GM23338 (cell line): ENCODE data around the gene EIF3K. TPM values are rescaled to one million over a fixed set of nuclear protein-coding genes. Genes with fewer than 3 reads are reported as not detected.

Experiments used
- ATAC-seq: fragments of 200-7000 bp; cut with Tn5 transposase; 3 replicates; pipeline ENCODE4 v1.9.1; 2020
- DNase-seq: peaks from one replicate; pipeline ENCODE4 v3.0.0-alpha.2; 2015; ENCODE audit warnings: low spot score
- H2AFZ ChIP-seq: fragments of 200-600 bp; sonication (generic); 2 replicates; pipeline ENCODE4 v1.8.0; 2016; ENCODE audit warnings: antibody characterized with exemption, mild to moderate bottlenecking, moderate library complexity
- H3F3A ChIP-seq: fragments of 200-600 bp; sonication (generic); replicated peaks from 2 replicates; pipeline ENCODE4 v1.8.0; 2017; ENCODE audit warnings: antibody characterized with exemption, mixed run types, low read depth
- H3K27ac ChIP-seq: fragments of 200-600 bp; sonication (generic); 2 replicates; pipeline ENCODE4 v1.6.1; 2016; ENCODE audit warnings: low read depth
- H3K27me3 ChIP-seq: fragments of 200-600 bp; sonication (generic); 2 replicates; pipeline ENCODE4 v1.8.0; 2016; ENCODE audit warnings: mild to moderate bottlenecking, mixed run types, moderate library complexity; ENCODE audit not compliant: insufficient read depth
- H3K36me3 ChIP-seq: fragments of 200-600 bp; sonication (generic); 2 replicates; pipeline ENCODE4 v1.8.0; 2016; ENCODE audit warnings: mild to moderate bottlenecking; ENCODE audit not compliant: insufficient read depth
- H3K4me1 ChIP-seq: fragments of 200-600 bp; sonication (generic); 2 replicates; pipeline ENCODE4 v1.8.0; 2016; ENCODE audit warnings: mild to moderate bottlenecking, moderate library complexity; ENCODE audit not compliant: insufficient read depth
- H3K4me2 ChIP-seq: fragments of 200-600 bp; sonication (generic); 2 replicates; pipeline ENCODE4 v1.7.1; 2017; ENCODE audit warnings: mixed run types
- H3K4me3 ChIP-seq: fragments of 200-600 bp; sonication (generic); 2 replicates; pipeline ENCODE4 v1.6.1; 2016; ENCODE audit warnings: mixed run types
- H3K79me2 ChIP-seq: fragments of 200-600 bp; sonication (generic); replicated peaks from 2 replicates; pipeline ENCODE4 v1.8.0; 2017; ENCODE audit warnings: mild to moderate bottlenecking; ENCODE audit not compliant: insufficient read depth
- H3K9me2 ChIP-seq: fragments of 200-600 bp; sonication (generic); 2 replicates; pipeline ENCODE4 v1.8.0; 2017; ENCODE audit not compliant: insufficient read depth
- H4K20me1 ChIP-seq: fragments of 200-600 bp; sonication (generic); replicated peaks from 2 replicates; pipeline ENCODE4 v1.8.0; 2017; ENCODE audit warnings: mild to moderate bottlenecking; ENCODE audit not compliant: insufficient read depth
- H3K27ac Mint-ChIP-seq: 2 replicates; pipeline ENCODE4 v1.8.0; 2020; ENCODE audit warnings: inconsistent platforms, mild to moderate bottlenecking, moderate library complexity, mixed read lengths
- H3K27me3 Mint-ChIP-seq: 3 replicates; pipeline ENCODE4 v1.8.0; 2022; ENCODE audit warnings: low read depth, mild to moderate bottlenecking, moderate library complexity, mixed read lengths, inconsistent platforms; ENCODE audit not compliant: insufficient read depth, poor library complexity
- H3K36me3 Mint-ChIP-seq: 3 replicates; pipeline ENCODE4 v1.8.0; 2021; ENCODE audit warnings: low read depth, mild to moderate bottlenecking, inconsistent platforms, moderate library complexity, mixed read lengths
- H3K4me1 Mint-ChIP-seq: 3 replicates; pipeline ENCODE4 v1.8.0; 2020; ENCODE audit warnings: mild to moderate bottlenecking, inconsistent platforms, mixed read lengths
- H3K4me3 Mint-ChIP-seq: 3 replicates; pipeline ENCODE4 v1.8.0; 2021; ENCODE audit warnings: moderate library complexity, mild to moderate bottlenecking, inconsistent platforms, mixed read lengths
- H3K9me3 Mint-ChIP-seq: 3 replicates; pipeline ENCODE4 v1.8.0; 2020; ENCODE audit warnings: moderate library complexity, mild to moderate bottlenecking, inconsistent platforms, mixed read lengths
- CTCF ChIP-seq, 2 experiments: fragments of 200-600 bp in 1 of 2; sonication (generic) in 1 of 2; conservative IDR thresholded peaks; 2 replicates each; pipeline versions ENCODE4 v1.5.1 to v1.6.1; 2016 to 2017; ENCODE audit warnings: antibody characterized with exemption in 2 of 2, low read depth in 2 of 2, mild to moderate bottlenecking in 2 of 2, moderate library complexity in 1 of 2
- ETS1 ChIP-seq: IDR thresholded peaks from 2 replicates; pipeline ENCODE4 v1.6.1; 2016; ENCODE audit warnings: antibody characterized with exemption
- EZH2phosphoT487 ChIP-seq: fragments of 200-600 bp; sonication (generic); IDR thresholded peaks from one replicate; pipeline ENCODE4 v1.8.1; 2018; ENCODE audit warnings: antibody characterized with exemption; ENCODE audit not compliant: unreplicated experiment
- JUNB ChIP-seq: IDR thresholded peaks from one replicate; pipeline ENCODE4 v1.6.1; 2016; ENCODE audit warnings: antibody characterized with exemption; ENCODE audit not compliant: unreplicated experiment
- STAT1 ChIP-seq: IDR thresholded peaks from one replicate; pipeline ENCODE4 v1.6.1; 2016; ENCODE audit warnings: antibody characterized with exemption; ENCODE audit not compliant: unreplicated experiment
- ZNF462 ChIP-seq: fragments of 250-450 bp; sonication (Bioruptor Pico); IDR thresholded peaks from 2 replicates; pipeline ENCODE4 v1.5.0; 2020; ENCODE audit warnings: mild to moderate bottlenecking, moderate library complexity
- polyA plus RNA-seq: library from polyadenylated mRNA; unstranded; fragments of >200 nt; fragmentation: Nextera tagmentation; extraction: Ambion mirVana; gene quantifications from 2 replicates; pipeline ENCODE4 v1.2.1, GENCODE V29; 2016
- total RNA-seq: library from RNA; depleted of rRNA; stranded (reverse); fragments of >200 nt; shearing (Covaris generic); gene quantifications from 2 replicates; pipeline ENCODE4 v1.2.3, GENCODE V29; 2014

EIF3K gene
- total and polyA plus RNA-seq, 2 experiments from 2014 or later: 226 to 509 TPM

- DNase-seq: no peak
- Histone ChIP-seq H3F3A (peaks cover 3% of the 10 kb centered on the region; the same call in 1 of the 2 replicates), H3K9me2 (no peaks in the 10 kb centered on the region), H3K4me2 (no peak overlapping the region), H3K27ac (no peak overlapping the region), H3K79me2 (no peaks in the 10 kb centered on the region), H4K20me1 (no peaks in the 10 kb centered on the region), H3K36me3 (no peaks in the 10 kb centered on the region), H3K4me1 (peaks cover 10% of the 10 kb centered on the region), H3K27me3 (no peaks in the 10 kb centered on the region), H2AFZ (no peak overlapping the region), H3K4me3 (no peak overlapping the region)
- H3K27me3 Mint-ChIP-seq: peaks cover 14% of the 10 kb centered on the region
- peaks cover 4% of the 10 kb centered on the region; the same call in 2 of the 3 replicates for H3K36me3 Mint-ChIP-seq
- no peaks in the 10 kb centered on the region for H3K9me3 Mint-ChIP-seq
- ATAC-seq: no peak
- H3K27ac Mint-ChIP-seq: no peak overlapping the region
- no peak overlapping the region for H3K4me3 Mint-ChIP-seq
- H3K4me1 Mint-ChIP-seq: peaks cover 13% of the 10 kb centered on the region
- no peak for TF ChIP-seq JUNB
- TF ChIP-seq EZH2phosphoT487: no peak
- TF ChIP-seq STAT1: no peak
- TF ChIP-seq CTCF (conservative IDR thresholded peaks at IDR 0.05; ENCODE audit: low read depth in 2 of 2): 0 out of 4 replicates have a peak, but pooled peaks of 1 of the 2 experiments have one; percentile 4
- TF ChIP-seq ETS1: no peak
- no peak for TF ChIP-seq ZNF462 (CRISPR knock-in tag)
These were observed 23.2 kb downstream of the EIF3K start for GRCh38 chr19:38642176-38642575.
